ENCODE results near the gene TNFRSF21.
A peak's percentile ranks its signal among the peaks of the same experiment; 100 is the strongest.
"Not testable (repeated sequence)": the region's sequence is repeated elsewhere in the genome, so short reads cannot be mapped to it uniquely, and the experiment has no call there.

The TNFRSF21 gene

DNA sequence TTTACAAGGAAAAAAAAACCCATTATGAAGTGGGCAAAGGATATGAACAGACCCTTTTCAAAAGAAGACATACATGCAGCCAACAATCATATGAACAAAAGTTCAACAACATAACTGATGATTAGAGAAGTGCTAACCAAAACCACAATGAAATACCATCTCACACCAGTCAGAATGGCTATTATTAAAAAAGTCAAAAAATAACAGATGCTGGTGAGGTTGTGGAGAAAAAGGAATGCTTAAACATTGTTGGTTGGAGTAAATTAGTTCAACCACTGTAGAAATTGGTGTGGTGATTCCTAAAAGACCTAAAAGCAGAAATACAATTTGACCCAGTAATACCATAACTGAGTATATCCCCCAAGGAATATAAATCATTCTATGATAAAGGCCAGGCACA is 86.5 kb downstream of the TNFRSF21 start:
- not testable (repeated sequence) for DNase-seq (ENCODE audit: low spot score)

GRCh38 chr6:47221565-47221964 is 88.1 kb downstream of the TNFRSF21 start:
- no peak for DNase-seq (ENCODE audit: low spot score)

- DNase-seq (ENCODE audit: low spot score): no peak
Observed at GRCh38 chr6:47209632-47210031, 100.1 kb downstream of the TNFRSF21 start.

DNA sequence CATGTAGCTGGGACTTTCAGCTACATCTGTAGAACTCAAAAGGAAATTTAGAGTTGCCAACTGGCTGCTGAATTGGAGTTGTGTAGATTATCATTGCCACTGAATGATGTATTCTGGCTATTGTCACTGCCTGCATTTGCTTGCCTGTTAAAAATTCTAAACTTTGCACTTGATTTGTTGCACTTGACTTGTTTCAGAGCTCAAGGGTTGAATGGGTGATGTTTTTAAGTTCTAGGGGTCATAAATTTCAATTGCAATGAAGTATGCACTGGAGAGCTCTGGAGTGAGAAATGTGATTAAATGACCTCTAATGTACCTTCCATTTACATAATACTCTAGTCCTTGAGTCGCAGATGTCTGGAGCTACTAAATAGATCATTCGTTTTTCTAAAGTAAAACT is 102.4 kb downstream of the TNFRSF21 start:
- DNase-seq (ENCODE audit: low spot score): no peak

DNA sequence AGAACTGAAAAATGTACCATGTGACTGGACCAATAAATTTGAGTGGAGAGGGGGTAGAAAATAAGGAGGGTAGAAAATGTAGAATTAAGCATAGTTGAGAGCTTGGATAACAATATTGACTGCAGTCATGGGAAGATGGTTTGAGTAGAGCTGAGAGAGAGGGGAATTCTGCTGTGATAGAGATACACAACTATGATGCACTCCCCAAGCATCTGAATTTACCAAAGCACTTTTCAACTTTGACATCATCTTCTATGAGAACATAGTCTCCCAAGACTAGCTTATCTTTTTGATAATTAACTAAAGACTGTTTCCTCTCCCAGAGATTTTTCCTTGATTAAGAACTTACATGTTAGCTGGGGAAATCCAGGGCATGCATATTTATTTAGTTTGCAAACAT is 103.1 kb downstream of the TNFRSF21 start:
- no peak for DNase-seq (ENCODE audit: low spot score)

- no peak for DNase-seq (ENCODE audit: low spot score)
Observed at GRCh38 chr6:47203938-47204611, 105.6 kb downstream of the TNFRSF21 start.

DNA sequence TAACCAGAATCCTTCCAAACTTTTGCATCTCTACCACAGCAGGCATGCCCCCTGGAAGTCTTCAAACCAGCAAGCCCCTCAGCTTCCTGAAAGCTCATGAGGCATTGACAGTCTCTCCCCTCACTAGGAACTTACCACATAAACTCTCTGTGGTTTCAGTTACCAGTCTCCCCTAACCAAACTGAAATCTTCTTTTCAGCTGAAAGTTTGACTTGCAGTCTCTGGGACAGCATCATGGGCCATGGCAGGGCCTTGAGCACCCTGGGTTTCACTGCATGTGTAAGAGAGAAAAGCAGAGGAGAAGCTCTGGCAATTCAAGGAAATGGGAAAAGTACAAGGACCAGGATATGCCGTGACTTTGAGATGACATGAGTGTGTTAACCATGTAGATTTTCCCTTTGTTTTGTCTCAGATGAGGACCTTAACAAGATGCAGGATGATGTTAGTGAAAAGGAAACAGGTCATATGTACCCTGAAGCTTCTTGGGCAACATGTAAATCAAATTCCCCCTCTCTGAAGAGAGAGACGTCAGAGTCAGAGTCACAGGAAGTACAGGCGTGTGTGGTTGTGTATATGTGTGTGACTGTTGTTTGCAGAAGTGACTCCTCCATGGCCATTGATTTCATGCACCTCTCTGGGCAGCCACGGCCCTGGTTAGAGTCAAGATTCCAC is 106.3 kb downstream of the TNFRSF21 start:
- no peak for DNase-seq (ENCODE audit: low spot score)

DNA sequence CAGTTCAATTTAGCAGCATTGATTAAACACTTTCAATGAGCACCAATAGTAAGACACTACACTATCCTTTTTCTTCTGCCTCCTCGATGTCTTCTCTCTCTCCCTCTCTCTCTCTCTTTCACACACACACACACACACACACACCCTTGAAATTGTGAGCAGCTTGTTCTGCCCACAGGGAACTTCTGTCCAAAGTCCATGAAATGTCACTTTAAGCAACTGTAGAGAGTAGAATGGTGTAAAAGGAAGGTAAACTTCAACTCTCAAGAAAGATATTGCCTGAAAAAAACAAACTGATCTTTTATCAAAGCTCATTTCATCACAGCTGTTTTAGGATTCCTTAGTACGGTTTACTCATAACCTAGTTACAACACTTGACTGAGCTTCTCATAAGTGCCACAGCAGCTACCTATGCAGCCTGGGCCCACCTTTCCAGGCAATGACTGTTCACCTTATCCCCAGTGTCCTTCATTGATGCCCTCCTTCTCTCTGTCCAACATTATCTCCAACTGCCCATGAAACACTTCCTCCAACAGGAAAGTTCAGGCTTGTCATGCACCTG is 107.0 kb downstream of the TNFRSF21 start:
- DNase-seq (ENCODE audit: low spot score): no peak

DNA sequence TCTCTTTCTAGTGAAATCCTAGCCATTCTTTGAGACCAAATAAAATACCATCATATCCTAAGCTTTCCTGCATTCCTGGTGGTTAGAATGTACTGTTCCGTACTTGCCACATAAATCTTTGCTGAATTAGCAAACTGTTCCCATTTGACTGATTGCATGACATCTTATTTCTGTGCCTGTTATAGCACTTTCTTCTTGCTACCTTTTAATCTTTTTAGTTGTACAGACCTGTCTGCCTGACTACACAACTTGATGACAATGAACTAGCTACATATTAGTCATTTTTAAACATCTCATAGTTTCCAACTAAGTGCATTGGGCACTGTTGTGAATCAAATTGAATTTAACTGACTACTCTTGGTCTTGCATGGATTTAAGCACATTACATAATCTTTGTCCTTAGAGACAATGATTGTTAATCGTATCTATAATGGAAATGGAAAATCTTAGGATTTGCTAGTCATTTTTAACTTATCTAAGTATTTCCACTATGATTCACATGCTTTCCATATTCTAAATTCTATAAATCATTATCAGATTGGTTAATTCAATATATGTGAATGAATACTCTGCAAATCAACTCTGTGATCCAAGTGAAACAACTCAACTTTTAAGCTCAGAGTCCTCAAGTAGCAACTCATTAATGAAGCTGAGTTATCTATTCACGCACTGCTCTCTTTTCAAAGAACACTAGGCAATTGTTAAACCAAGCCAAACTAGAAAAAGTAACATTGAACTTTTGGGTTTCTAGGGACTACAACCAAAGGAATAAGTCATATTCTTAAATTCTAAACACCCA is 109.0 kb downstream of the TNFRSF21 start:
- peak; percentile 33 for DNase-seq (ENCODE audit: low spot score)

DNA sequence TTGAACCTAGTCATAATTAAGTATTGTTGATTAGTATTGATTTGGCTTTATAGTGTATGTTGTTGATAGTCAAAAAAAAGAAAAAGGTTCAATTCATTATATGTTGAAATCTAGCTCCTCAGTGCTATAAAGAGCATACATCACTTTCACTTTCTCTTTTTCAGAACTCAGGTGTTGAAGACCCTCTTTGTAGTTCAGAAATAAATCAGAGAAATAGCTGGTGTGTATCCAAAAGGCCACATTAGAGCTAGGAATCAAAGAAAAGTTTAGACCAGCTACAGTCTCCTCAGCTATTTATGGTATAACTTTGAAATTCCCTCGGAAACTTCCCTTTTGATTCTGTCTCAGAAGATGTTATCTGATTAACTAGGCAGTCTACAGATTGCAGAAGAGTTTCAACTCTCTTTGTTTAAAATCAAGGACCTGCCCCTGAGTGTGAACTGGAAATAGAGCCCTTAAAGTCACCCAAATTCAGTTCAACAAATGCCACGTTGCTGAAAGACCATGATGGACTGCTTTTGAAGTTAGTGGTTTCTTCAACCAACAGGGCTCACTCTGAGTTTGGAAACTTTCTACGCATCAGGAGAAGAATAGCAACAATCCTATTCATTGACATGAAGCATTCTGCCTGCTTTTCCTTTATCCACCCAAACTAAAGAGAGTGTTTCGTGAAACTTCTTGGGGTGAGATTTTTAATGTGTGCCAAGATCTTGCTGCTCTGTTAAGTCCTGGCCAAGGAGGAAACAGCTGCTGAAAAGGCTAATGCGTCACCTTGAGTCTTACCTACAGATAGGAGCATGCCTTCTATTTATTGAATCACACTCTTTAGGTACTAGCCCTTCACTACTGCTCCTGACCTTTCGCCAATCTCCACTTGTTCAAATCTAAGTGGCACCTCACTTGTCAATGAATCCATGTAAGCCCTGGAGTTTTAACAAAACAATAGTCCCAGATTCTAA is 111.7 kb downstream of the TNFRSF21 start:
- DNase-seq (ENCODE audit: low spot score): no peak

DNA sequence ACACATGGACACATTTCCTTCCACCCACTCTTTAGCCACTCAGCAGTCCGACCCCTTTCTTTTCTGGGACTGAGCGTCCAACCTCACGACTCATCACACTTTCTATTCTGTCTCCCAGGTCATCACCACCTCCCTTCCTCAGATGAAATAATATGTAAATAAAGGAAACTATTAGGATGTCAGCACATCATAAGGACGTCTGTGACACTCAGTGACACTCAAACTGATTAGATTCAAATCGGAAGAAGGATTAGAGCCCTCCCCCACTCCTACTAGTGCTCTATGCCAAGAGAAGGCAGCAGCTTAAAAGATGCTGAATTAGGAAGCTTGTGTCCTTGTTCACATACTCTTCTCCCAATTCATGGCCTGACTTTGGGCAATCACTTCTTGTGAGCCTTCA is 113.6 kb downstream of the TNFRSF21 start:
- DNase-seq (ENCODE audit: low spot score): no peak

DNA sequence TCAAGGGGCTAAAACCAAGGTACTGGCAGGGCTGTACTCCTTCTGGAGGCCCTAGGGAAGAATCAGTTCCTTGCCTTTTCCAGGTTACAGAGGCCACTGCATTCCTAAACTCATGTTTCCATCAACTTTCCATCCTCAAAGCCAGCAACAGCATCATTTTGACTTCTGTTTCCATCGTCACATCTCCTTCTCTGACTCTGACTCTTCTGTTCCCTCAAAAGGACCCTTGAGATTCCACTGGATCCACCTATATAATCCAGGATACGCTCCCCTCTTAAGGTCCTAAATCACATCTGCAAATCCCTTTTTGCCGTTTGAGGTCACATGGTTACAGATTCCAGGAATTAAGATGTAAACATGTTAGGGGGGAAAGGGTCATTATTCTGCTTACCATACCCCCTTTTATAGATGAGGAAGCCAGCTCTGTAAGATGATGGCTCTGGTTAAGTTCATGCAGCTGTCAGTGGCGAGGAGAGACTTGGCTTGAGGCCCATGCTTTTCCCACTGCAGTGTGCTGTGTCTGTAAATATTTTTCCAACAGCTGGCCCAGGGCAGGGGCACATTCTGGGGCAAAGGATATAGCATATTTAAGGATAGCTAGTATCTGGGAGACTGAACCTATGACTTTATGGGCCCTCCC is 114.6 kb downstream of the TNFRSF21 start:
- DNase-seq (ENCODE audit: low spot score): no peak

- no peak for DNase-seq (ENCODE audit: low spot score)
Observed at GRCh38 chr6:47188588-47189021, 121.1 kb downstream of the TNFRSF21 start.

DNA sequence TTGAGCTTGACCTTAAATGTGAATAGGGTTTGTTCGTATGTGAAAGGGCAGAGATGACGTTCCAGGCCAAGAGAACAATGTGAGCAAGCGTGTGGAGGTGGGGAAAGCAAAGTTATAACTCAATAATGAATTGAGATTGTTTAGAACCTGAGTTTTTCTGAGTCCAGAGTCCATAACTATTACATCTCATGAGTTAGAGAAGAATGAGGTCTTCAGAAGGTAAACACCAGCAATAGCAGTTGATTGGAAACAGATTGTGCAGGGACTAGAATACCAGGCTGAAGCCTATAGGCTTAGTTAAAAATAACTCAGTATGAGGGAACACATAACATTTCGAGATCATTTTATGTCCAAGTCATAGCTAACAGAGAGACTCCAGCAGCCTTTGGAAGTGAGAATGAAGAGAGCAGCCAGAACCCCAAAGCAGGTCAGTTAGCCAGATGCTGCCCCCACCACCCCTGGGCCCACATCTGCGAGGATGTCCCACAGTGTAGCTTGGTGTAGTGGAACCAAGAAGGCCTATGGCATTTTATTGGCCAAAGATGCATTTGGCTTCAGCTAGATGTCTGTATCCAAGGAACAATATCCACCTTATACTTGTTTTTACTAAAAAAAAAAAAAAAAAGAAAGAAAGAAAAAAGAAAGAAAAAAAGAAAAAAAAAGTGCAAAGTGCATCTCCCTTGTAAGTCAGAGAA is 121.7 kb downstream of the TNFRSF21 start:
- DNase-seq (ENCODE audit: low spot score): no peak

- DNase-seq (ENCODE audit: low spot score): no peak
Observed at GRCh38 chr6:47187113-47187512, 122.6 kb downstream of the TNFRSF21 start.

- no peak for DNase-seq (ENCODE audit: low spot score)
Observed at GRCh38 chr6:47182291-47182957, 127.3 kb downstream of the TNFRSF21 start.

DNA sequence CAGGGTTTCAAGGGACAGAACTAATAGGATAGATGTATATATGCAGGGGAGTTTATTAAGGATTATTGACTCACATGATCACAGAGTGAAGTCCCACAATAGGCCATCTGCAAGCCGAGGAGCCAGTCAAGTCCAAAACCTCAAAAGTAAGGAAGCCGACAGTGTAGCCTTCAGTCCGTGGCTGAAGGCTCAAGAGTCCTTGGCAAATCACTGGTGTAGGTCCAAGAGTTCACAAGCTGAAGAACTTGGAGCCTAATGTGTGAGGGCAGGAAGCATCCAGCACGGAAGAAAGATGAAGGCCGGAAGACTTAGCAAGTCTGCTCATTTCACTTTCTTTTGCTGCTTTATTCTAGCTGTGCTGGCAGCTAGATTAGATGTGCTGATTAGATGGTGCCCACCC is 128.0 kb downstream of the TNFRSF21 start:
- no peak for DNase-seq (ENCODE audit: low spot score)

All from COLO829 (cell line).